ENCODE measurements around the gene MRPL36. TPM values are rescaled to one million over a fixed set of nuclear protein-coding genes. Genes with fewer than 3 reads are reported as not detected.

The MRPL36 gene
- total RNA-seq, 1 donor from 2014 or later = 50.1 TPM

- Histone ChIP-seq H3K36me3 (no peaks in the 10 kb centered on the region), H3K27me3 (no peaks in the 10 kb centered on the region), H3K27ac (no peak overlapping the region), H3K4me3 (no peak overlapping the region), H3K4me1 (peaks cover 6% of the 10 kb centered on the region), H3K9me3 (no peaks in the 10 kb centered on the region)
- no peak for DNase-seq (ENCODE audit: extremely low spot score in 2 of 2)
- intact Hi-C loops (cut with DNase I) = no loop called here
- TF ChIP-seq POLR2A (IDR thresholded peaks at IDR 0.05) (no peak), POLR2AphosphoS5 (IDR thresholded peaks at IDR 0.05; ENCODE audit: insufficient read depth in 1 of 2, low read depth in 1 of 2) (no peak), CTCF (IDR thresholded peaks at IDR 0.05) (no peak)
These were observed 10.8 kb downstream of the MRPL36 start for GRCh38 chr5:1788828-1789227.

- peaks cover 6% of the 10 kb centered on the region for H3K4me1 ChIP-seq
- H3K27ac ChIP-seq = no peak overlapping the region
- H3K27me3 ChIP-seq = no peaks in the 10 kb centered on the region
- intact Hi-C loops (cut with DNase I) = no loop called here
- H3K4me3 ChIP-seq = no peak overlapping the region
- no peaks in the 10 kb centered on the region for H3K36me3 ChIP-seq
- no peaks in the 10 kb centered on the region for H3K9me3 ChIP-seq
- TF ChIP-seq CTCF (IDR thresholded peaks at IDR 0.05) = no peak
- no peak for DNase-seq (ENCODE audit: extremely low spot score in 2 of 2)
These were observed 11.4 kb downstream of the MRPL36 start for GRCh38 chr5:1788200-1788599.

- no peak for DNase-seq (ENCODE audit: extremely low spot score in 2 of 2)
- no peaks in the 10 kb centered on the region for H3K36me3 ChIP-seq
- TF ChIP-seq CTCF (IDR thresholded peaks at IDR 0.05) = no peak
- no peak for TF ChIP-seq POLR2AphosphoS5 (IDR thresholded peaks at IDR 0.05; ENCODE audit: insufficient read depth in 1 of 2, low read depth in 1 of 2)
- TF ChIP-seq POLR2A (IDR thresholded peaks at IDR 0.05) = no peak
- H3K4me1 ChIP-seq = peaks cover 6% of the 10 kb centered on the region
- H3K27ac ChIP-seq = no peak overlapping the region
- no peaks in the 10 kb centered on the region for H3K9me3 ChIP-seq
- no peaks in the 10 kb centered on the region for H3K27me3 ChIP-seq
- H3K4me3 ChIP-seq = no peak overlapping the region
- intact Hi-C loops (cut with DNase I) = no loop called here
These were observed 12.1 kb downstream of the MRPL36 start for GRCh38 chr5:1787472-1788047.

- intact Hi-C loops (cut with DNase I) = no loop called here
- Histone ChIP-seq H3K27ac (no peak overlapping the region), H3K4me3 (no peak overlapping the region), H3K9me3 (no peaks in the 10 kb centered on the region), H3K4me1 (peaks cover 6% of the 10 kb centered on the region), H3K36me3 (no peaks in the 10 kb centered on the region), H3K27me3 (no peaks in the 10 kb centered on the region)
- DNase-seq (ENCODE audit: extremely low spot score in 2 of 2) = no peak
- TF ChIP-seq CTCF (IDR thresholded peaks at IDR 0.05) (no peak), POLR2A (IDR thresholded peaks at IDR 0.05) (no peak), POLR2AphosphoS5 (IDR thresholded peaks at IDR 0.05; ENCODE audit: insufficient read depth in 1 of 2, low read depth in 1 of 2) (no peak)
These were observed 12.8 kb downstream of the MRPL36 start for GRCh38 chr5:1786621-1787471.

- H3K4me3 ChIP-seq = no peak overlapping the region
- DNase-seq (ENCODE audit: extremely low spot score in 2 of 2) = no peak
- H3K27me3 ChIP-seq = no peaks in the 10 kb centered on the region
- intact Hi-C loops (cut with DNase I) = no loop called here
- TF ChIP-seq POLR2A (IDR thresholded peaks at IDR 0.05) = no peak
- TF ChIP-seq POLR2AphosphoS5 (IDR thresholded peaks at IDR 0.05; ENCODE audit: insufficient read depth in 1 of 2, low read depth in 1 of 2) = no peak
- TF ChIP-seq CTCF (IDR thresholded peaks at IDR 0.05) = no peak
- H3K36me3 ChIP-seq = no peaks in the 10 kb centered on the region
- no peak overlapping the region for H3K27ac ChIP-seq
- no peaks in the 10 kb centered on the region for H3K9me3 ChIP-seq
- peaks cover 6% of the 10 kb centered on the region for H3K4me1 ChIP-seq
These were observed 13.7 kb downstream of the MRPL36 start for GRCh38 chr5:1785984-1786383.
